HepG2 (cell line): Measurements from ENCODE around the gene MDP1. TPM values are rescaled to one million over a fixed set of nuclear protein-coding genes. Genes with fewer than 3 reads are reported as not detected.
A peak's percentile ranks its signal among the peaks of the same experiment; 100 is the strongest.

ENCODE experiments used
- CCDC6 ChIP-seq: sonication (generic); formaldehyde crosslinking; IDR thresholded peaks from 2 replicates; pipeline ENCODE4 v1.8.1; 2022; ENCODE audit warnings: mild to moderate bottlenecking, missing genetic modification reagents, moderate library complexity
- CREB3 ChIP-seq: sonication (generic); formaldehyde crosslinking; IDR thresholded peaks from 2 replicates; pipeline ENCODE4 v1.5.0; 2020; ENCODE audit warnings: missing genetic modification reagents
- DPF2 ChIP-seq: sonication (generic); formaldehyde crosslinking; IDR thresholded peaks from 2 replicates; pipeline ENCODE4 v1.4.0; 2020; ENCODE audit warnings: mild to moderate bottlenecking, low read depth, missing genetic modification reagents, borderline replicate concordance
- HNF1A ChIP-seq, 2 experiments: sonication (generic) in 1 of 2; formaldehyde crosslinking in 1 of 2; IDR thresholded peaks; 2 replicates each; pipeline versions ENCODE4 v1.4.0 to v1.6.1; 2016 to 2020; ENCODE audit warnings: borderline replicate concordance in 1 of 2, low read depth in 1 of 2, mild to moderate bottlenecking in 1 of 2, missing genetic modification reagents in 1 of 2
- KDM1A ChIP-seq: IDR thresholded peaks from 2 replicates; pipeline ENCODE4 v1.6.1; 2016; ENCODE audit warnings: missing compliant biosample characterization
- MATR3 ChIP-seq: sonication (generic); formaldehyde crosslinking; IDR thresholded peaks from 2 replicates; pipeline ENCODE4 v1.4.0; 2020; ENCODE audit warnings: missing genetic modification reagents
- SETDB1 ChIP-seq: sonication (generic); formaldehyde crosslinking; IDR thresholded peaks from 2 replicates; pipeline ENCODE4 v1.5.1; 2020; ENCODE audit warnings: missing genetic modification reagents, mild to moderate bottlenecking, borderline replicate concordance
- SOX6 ChIP-seq, 2 experiments: fragments of 450-650 bp in 1 of 2; sonication (generic) in 1 of 2; formaldehyde crosslinking in 1 of 2; IDR thresholded peaks; 2 replicates each; pipeline versions ENCODE4 v1.4.0 to v1.6.1; 2017 to 2020; ENCODE audit warnings: antibody characterized with exemption in 1 of 2, mild to moderate bottlenecking in 1 of 2, missing genetic modification reagents in 1 of 2
- TEAD3 ChIP-seq: optimal IDR thresholded peaks from 2 replicates; pipeline ENCODE3; 2016; ENCODE audit warnings: borderline replicate concordance
- ZNF3 ChIP-seq: IDR thresholded peaks from 2 replicates; pipeline ENCODE4 v1.7.0; 2017; ENCODE audit warnings: inconsistent platforms
- ZNF382 ChIP-seq: sonication (generic); formaldehyde crosslinking; IDR thresholded peaks from 2 replicates; pipeline ENCODE4 v1.5.0; 2020; ENCODE audit warnings: missing genetic modification reagents, mild to moderate bottlenecking, borderline replicate concordance
- polyA plus RNA-seq, 8 experiments: library from polyadenylated mRNA; depleted of rRNA in 3 of 8; stranded (reverse) in 7 of 8; unstranded in 1 of 8; fragments of >200 nt; fragmentation: Illumina TruSeq in 4 of 8; extraction: Trizol in 4 of 8; gene quantifications; 2 replicates each; pipeline versions ENCODE4 v1.2.1 to v1.2.3, GENCODE V29; 2011 to 2016; ENCODE audit warnings: low read depth in 4 of 8, missing spikeins in 1 of 8, mixed read lengths in 1 of 8; ENCODE audit not compliant: insufficient read depth in 1 of 8
- total RNA-seq, 5 experiments: library from RNA; depleted of rRNA; stranded (reverse); fragments of >200 nt; fragmentation: Illumina TruSeq; extraction: Trizol; gene quantifications; 2 replicates each; pipeline ENCODE4 v1.2.3, GENCODE V29; 2016; ENCODE audit warnings: low read depth in 1 of 5

MDP1 gene
- total and polyA plus RNA-seq, 2 of the 13 experiments (the other 11 are each of a cell fraction or from before 2014, with no cell fraction given), result 44.1 to 48.7 TPM

- no peak for TF ChIP-seq HNF1A (IDR thresholded peaks at IDR 0.05; ENCODE audit: low read depth)
- TF ChIP-seq HNF1A (CRISPR knock-in tag; IDR thresholded peaks at IDR 0.05; ENCODE audit: borderline replicate concordance), result no peak
- TF ChIP-seq ZNF3 (CRISPR knock-in tag), result no peak
- no peak for TF ChIP-seq SETDB1 (CRISPR knock-in tag)
- TF ChIP-seq DPF2 (CRISPR knock-in tag), result no peak
- TF ChIP-seq SOX6 (IDR thresholded peaks at IDR 0.05), result no peak
- TF ChIP-seq SOX6 (CRISPR knock-in tag; IDR thresholded peaks at IDR 0.05), result no peak
- TF ChIP-seq MATR3 (CRISPR knock-in tag), result no peak
- no peak for TF ChIP-seq CCDC6 (CRISPR knock-in tag)
- TF ChIP-seq KDM1A (CRISPR knock-in tag), result peak; percentile 19; the same call in 1 of the 2 replicates
- no peak for TF ChIP-seq ZNF382
- TF ChIP-seq TEAD3 (CRISPR knock-in tag), result peak; percentile 44
- TF ChIP-seq CREB3, result peak; percentile 28; the same call in 1 of the 2 replicates
These were observed 17.6 kb upstream of the MDP1 start (continued) for GRCh38 chr14:24233538-24233866.
